PFSK-1 (cell line): ENCODE results near the gene SPOUT1.

Experiments
- FOXP2 ChIP-seq: optimal IDR thresholded peaks from 2 replicates; pipeline ENCODE3; 2011; ENCODE audit warnings: borderline replicate concordance, control low read depth, inconsistent platforms; ENCODE audit not compliant: insufficient read depth; ENCODE audit errors: extremely low read length, extremely low read depth
- POLR2AphosphoS5 ChIP-seq: IDR thresholded peaks from 2 replicates; pipeline ENCODE4 v1.6.1; 2012; ENCODE audit warnings: low read depth, mild to moderate bottlenecking, control low read depth, low read length, moderate library complexity
- SIN3A ChIP-seq: IDR thresholded peaks from 2 replicates; pipeline ENCODE4 v1.6.1; 2012; ENCODE audit warnings: mild to moderate bottlenecking, low read length, moderate library complexity, borderline replicate concordance; ENCODE audit not compliant: insufficient read depth
- TAF1 ChIP-seq: IDR thresholded peaks from 2 replicates; pipeline ENCODE4 v1.6.1; 2012; ENCODE audit warnings: low read length, control low read depth, borderline replicate concordance; ENCODE audit not compliant: insufficient read depth
- TF ChIP-seq, protein P1 (sequence below), 2 experiments: IDR thresholded peaks; 2 replicates each; pipeline versions ENCODE4 v1.6.1 to v1.8.0; 2011 to 2012; ENCODE audit warnings: low read depth in 2 of 2, low read length in 2 of 2, control low read depth in 1 of 2, inconsistent platforms in 1 of 2, mild to moderate bottlenecking in 1 of 2, moderate library complexity in 1 of 2; ENCODE audit not compliant: insufficient read depth in 1 of 2

The SPOUT1 gene

DNA sequence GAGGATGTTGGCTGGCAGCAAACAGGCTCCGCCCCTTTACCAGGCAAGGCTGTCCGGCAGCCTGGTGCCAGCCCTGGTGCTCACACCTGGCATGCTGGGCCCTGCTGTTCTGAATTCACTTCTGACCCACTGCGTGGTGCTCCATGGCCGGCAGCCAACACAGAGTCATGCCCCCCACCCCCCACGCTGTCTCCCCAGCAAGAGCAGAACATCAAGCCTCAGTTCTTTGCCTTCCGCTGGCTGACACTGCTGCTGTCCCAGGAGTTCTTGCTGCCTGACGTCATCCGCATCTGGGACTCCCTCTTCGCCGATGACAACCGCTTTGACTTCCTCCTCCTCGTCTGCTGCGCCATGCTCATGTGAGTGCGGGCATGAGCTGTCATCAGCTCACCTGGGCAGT, 23.9 kb downstream of the SPOUT1 start:
- TF ChIP-seq FOXP2 (no peak), POLR2AphosphoS5 (no peak), TAF1 (no peak), SIN3A (no peak)
- TF ChIP-seq, protein P1, sequence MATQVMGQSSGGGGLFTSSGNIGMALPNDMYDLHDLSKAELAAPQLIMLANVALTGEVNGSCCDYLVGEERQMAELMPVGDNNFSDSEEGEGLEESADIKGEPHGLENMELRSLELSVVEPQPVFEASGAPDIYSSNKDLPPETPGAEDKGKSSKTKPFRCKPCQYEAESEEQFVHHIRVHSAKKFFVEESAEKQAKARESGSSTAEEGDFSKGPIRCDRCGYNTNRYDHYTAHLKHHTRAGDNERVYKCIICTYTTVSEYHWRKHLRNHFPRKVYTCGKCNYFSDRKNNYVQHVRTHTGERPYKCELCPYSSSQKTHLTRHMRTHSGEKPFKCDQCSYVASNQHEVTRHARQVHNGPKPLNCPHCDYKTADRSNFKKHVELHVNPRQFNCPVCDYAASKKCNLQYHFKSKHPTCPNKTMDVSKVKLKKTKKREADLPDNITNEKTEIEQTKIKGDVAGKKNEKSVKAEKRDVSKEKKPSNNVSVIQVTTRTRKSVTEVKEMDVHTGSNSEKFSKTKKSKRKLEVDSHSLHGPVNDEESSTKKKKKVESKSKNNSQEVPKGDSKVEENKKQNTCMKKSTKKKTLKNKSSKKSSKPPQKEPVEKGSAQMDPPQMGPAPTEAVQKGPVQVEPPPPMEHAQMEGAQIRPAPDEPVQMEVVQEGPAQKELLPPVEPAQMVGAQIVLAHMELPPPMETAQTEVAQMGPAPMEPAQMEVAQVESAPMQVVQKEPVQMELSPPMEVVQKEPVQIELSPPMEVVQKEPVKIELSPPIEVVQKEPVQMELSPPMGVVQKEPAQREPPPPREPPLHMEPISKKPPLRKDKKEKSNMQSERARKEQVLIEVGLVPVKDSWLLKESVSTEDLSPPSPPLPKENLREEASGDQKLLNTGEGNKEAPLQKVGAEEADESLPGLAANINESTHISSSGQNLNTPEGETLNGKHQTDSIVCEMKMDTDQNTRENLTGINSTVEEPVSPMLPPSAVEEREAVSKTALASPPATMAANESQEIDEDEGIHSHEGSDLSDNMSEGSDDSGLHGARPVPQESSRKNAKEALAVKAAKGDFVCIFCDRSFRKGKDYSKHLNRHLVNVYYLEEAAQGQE (IDR thresholded peaks at IDR 0.05; ENCODE audit: insufficient read depth in 1 of 2, low read depth in 2 of 2, low read length in 2 of 2), result no peak

DNA sequence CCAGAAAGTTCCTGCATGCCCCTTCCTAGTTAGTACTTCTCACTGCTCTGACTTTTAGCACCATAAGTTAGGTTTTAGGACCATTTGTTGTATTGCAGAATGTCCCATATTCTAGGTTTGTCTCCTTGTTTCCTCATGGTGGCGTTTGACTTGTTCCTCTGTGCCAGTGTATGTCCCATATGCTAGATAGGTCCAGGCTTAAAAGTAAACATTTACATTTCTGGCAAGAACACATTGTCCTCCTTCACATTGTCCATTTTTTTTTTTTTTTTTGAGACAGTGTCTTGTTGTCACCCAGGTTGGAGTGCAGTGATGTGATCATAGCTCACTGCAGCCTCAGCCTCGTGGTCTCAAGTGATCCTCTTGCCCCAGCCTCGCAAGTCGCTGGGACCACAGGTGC, 27.1 kb downstream of the SPOUT1 start:
- TF ChIP-seq FOXP2 (no peak), POLR2AphosphoS5 (no peak), TAF1 (no peak), SIN3A (no peak)
- TF ChIP-seq, protein P1 (IDR thresholded peaks at IDR 0.05; ENCODE audit: insufficient read depth in 1 of 2, low read depth in 2 of 2, low read length in 2 of 2), result no peak

DNA sequence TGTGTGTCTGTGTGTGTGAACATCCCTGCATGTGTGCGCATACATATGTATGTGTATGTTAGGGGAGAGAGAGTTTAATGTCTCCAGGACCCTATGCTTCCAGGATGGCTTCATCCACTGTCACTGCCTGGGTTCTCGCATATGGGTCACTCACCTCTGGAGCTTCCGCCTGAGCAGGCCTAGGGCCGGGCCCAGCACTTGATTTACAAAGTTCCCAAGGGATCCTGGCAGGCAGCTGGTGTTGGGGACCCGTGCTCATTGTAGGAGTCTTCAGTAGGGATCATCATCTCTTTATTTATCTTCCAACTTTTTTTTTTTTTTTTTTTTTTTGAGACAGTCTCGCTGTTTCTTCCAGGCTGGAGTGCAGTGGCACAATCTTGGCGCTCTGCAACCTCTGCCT, 29.5 kb downstream of the SPOUT1 start:
- no peak for TF ChIP-seq SIN3A
- no peak for TF ChIP-seq TAF1
- TF ChIP-seq, protein P1 (IDR thresholded peaks at IDR 0.05; ENCODE audit: insufficient read depth in 1 of 2, low read depth in 2 of 2, low read length in 2 of 2), result no peak
- no peak for TF ChIP-seq FOXP2
- TF ChIP-seq POLR2AphosphoS5, result no peak

DNA sequence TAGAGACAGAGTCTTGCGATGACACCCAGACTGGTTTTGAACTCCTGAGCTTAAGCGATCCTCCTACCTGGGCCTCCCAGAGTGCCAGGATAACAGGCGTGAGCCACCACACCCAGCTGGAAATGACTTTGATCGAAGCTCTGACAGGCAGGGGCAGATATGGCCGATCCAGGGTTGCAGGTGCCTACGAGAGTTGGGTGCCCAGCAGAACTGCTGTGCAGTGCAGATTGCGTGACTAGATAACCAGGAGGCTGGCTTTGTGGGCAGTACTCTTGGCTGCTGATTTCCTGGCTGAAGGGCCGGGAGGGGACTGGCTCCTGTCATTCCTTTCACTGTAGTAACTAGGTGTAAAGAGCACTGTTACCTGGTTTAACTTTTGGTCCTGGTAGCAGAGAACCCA, 30.7 kb downstream of the SPOUT1 start:
- TF ChIP-seq, protein P1 (IDR thresholded peaks at IDR 0.05; ENCODE audit: insufficient read depth in 1 of 2, low read depth in 2 of 2, low read length in 2 of 2), result no peak

DNA sequence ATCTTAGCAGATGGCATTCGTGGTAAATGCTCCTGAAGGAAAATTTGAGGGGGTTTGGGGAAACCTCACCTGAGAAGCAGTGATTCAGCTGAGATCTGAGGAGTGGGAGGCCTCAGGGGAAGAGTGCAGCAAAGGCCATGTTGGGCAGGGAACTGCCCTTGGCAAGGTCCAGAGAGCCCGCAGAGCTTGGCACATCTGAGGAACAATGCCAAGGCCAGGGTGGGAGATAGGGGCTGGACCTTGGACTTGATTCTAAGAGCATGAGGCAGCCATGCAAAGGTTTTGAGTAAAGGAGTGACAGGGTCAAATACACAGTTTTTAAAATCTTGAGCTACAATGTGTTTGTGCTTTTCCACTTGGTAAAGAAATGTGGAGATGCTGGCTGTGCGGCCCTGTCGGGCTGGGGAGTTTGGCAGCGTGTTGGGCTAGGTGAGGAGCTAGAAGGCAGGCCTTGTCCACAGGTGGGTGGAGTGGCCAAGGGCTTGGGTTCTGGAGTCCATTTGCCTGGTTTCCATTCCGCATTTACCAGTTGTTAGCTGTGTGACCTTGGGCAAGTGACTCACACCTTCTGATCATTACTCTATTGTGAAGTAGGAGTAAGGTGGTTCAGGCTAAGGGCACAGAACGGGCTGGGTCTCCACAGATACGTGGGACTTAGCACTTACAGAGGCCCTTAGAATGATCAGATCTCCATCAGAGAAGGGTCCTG, 36.5 kb downstream of the SPOUT1 start:
- TF ChIP-seq, protein P1 (IDR thresholded peaks at IDR 0.05; ENCODE audit: insufficient read depth in 1 of 2, low read depth in 2 of 2, low read length in 2 of 2), result no peak
- TF ChIP-seq SIN3A (no peak), POLR2AphosphoS5 (no peak), FOXP2 (no peak), TAF1 (no peak)
